GM19193 (cell line): ENCODE data around the gene COX6B1.

Experiments
- POLR2A ChIP-seq: IDR thresholded peaks from 4 replicates; pipeline ENCODE4 v1.6.1; 2011; ENCODE audit not compliant: insufficient read depth, insufficient read length; ENCODE audit errors: extremely low read depth

Gene COX6B1

GRCh38 chr19:35648017-35648961, at the start of gene COX6B1:
Gene COX6B1, plus strand, starts transcription at chr19:35648323. Its CDS starts 2,921 bp downstream, at chr19:35651244.
- peak; percentile 94 for TF ChIP-seq POLR2A

GRCh38 chr19:35601971-35602370, 46.2 kb upstream of the COX6B1 start:
- no peak for TF ChIP-seq POLR2A

GRCh38 chr19:35607661-35608060, 40.5 kb upstream of the COX6B1 start:
- no peak for TF ChIP-seq POLR2A

GRCh38 chr19:35608251-35608650, 39.9 kb upstream of the COX6B1 start:
- TF ChIP-seq POLR2A: no peak

GRCh38 chr19:35609851-35610353, 38.2 kb upstream of the COX6B1 start:
- TF ChIP-seq POLR2A: peak; percentile 62

GRCh38 chr19:35612224-35612558, 35.9 kb upstream of the COX6B1 start:
- no peak for TF ChIP-seq POLR2A

GRCh38 chr19:35612559-35613321, 35.4 kb upstream of the COX6B1 start, which contains the start of gene HAUS5:
Gene HAUS5, plus strand, starts transcription at chr19:35612735. Its CDS starts 60 bp downstream, at chr19:35612795.
- peak; percentile 76 for TF ChIP-seq POLR2A

GRCh38 chr19:35613574-35613973, 34.5 kb upstream of the COX6B1 start:
- no peak for TF ChIP-seq POLR2A

GRCh38 chr19:35615036-35615435, 33.1 kb upstream of the COX6B1 start:
- no peak for TF ChIP-seq POLR2A

GRCh38 chr19:35618857-35619256, 29.3 kb upstream of the COX6B1 start:
- no peak for TF ChIP-seq POLR2A

GRCh38 chr19:35619290-35619923, 28.7 kb upstream of the COX6B1 start:
- no peak for TF ChIP-seq POLR2A

GRCh38 chr19:35620001-35620400, 28.1 kb upstream of the COX6B1 start:
- TF ChIP-seq POLR2A: no peak

- TF ChIP-seq POLR2A: no peak
Observed at GRCh38 chr19:35621708-35622107, 26.4 kb upstream of the COX6B1 start.

- TF ChIP-seq POLR2A: no peak
Observed at GRCh38 chr19:35622750-35623149, 25.4 kb upstream of the COX6B1 start.
